GM12891 (cell line): Measurements from ENCODE around the gene CENPN.

ENCODE experiments used
- POLR2A ChIP-seq: IDR thresholded peaks from 2 replicates; pipeline ENCODE4 v1.6.1; 2011; ENCODE audit warnings: low read depth, low read length, control low read depth
- POLR2AphosphoS5 ChIP-seq: IDR thresholded peaks from 2 replicates; pipeline ENCODE4 v1.6.1; 2011; ENCODE audit warnings: low read depth, low read length, control low read depth

GRCh38 chr16:81018496-81018895 lies 11.5 kb downstream of the CENPN start:
- TF ChIP-seq POLR2AphosphoS5 (no peak), POLR2A (no peak)
